Right atrium auricular region (tissue), 2 donors: ENCODE results near the gene CLASRP. TPM values are rescaled to one million over a fixed set of nuclear protein-coding genes. Genes with fewer than 3 reads are reported as not detected.
A peak's percentile ranks its signal among the peaks of the same experiment; 100 is the strongest.

ENCODE experiments used
- DNase-seq: peaks from one replicate; pipeline ENCODE4 v3.0.0-alpha.2; 2019; ENCODE audit warnings: low spot score
- H3K27ac ChIP-seq, 2 donors: fragments of 200-600 bp; sonication (generic); 1 replicate in 1 of 2; 2 replicates in 1 of 2; pipeline ENCODE4 v1.5.1; 2016 to 2019
- H3K27me3 ChIP-seq, 2 donors: fragments of 200-600 bp; sonication (generic); one replicate each; pipeline versions ENCODE4 v1.5.1 to v1.6.0; 2017 to 2019
- H3K36me3 ChIP-seq: fragments of 200-600 bp; sonication (generic); one replicate; pipeline ENCODE4 v1.5.1; 2016
- H3K4me1 ChIP-seq, 2 donors: fragments of 200-600 bp; sonication (generic); one replicate each; pipeline versions ENCODE4 v1.5.1 to v1.6.0; 2017 to 2019
- H3K4me3 ChIP-seq, 2 donors: fragments of 200-600 bp; sonication (generic); 1 replicate in 1 of 2; 2 replicates in 1 of 2; pipeline ENCODE4 v1.5.1; 2017 to 2019; ENCODE audit warnings: mild to moderate bottlenecking in 1 of 2, moderate library complexity in 1 of 2
- H3K9me3 ChIP-seq, 2 donors: fragments of 200-600 bp; sonication (generic); one replicate each; pipeline ENCODE4 v1.5.1; 2019
- CTCF ChIP-seq, 2 donors: fragments of 200-600 bp; sonication (generic); IDR thresholded peaks; one replicate each; pipeline ENCODE4 v1.5.1; 2019; ENCODE audit warnings: antibody characterized with exemption in 2 of 2
- total RNA-seq, 2 donors: library from RNA; depleted of rRNA; stranded (reverse); fragments of >200 nt; gene quantifications; one replicate each; pipeline ENCODE4 v1.1.0, GENCODE V29; 2016

CLASRP gene
- total RNA-seq, 2 donors from 2014 or later: 29.6 to 31.3 TPM

GRCh38 chr19:45092747-45093678, 54.2 kb downstream of the CLASRP start, which contains the start of gene PPP1R37:
Gene PPP1R37, plus strand, starts transcription at chr19:45093179. Its CDS starts 147 bp downstream, at chr19:45093326.
- peak; percentile 19 to 53 for TF ChIP-seq CTCF (IDR thresholded peaks at IDR 0.05)

GRCh38 chr19:45094137-45094536, 55.3 kb downstream of the CLASRP start:
- DNase-seq: no peak
- Histone ChIP-seq H3K9me3 (no peaks in the 10 kb centered on the region), H3K27ac (peak overlapping the region in 1 of 2 donors; percentile 85), H3K36me3 (peaks cover 8% of the 10 kb centered on the region), H3K4me1 (peaks cover 0 to 70% of the 10 kb centered on the region in 2 donors), H3K27me3 (no peaks in the 10 kb centered on the region), H3K4me3 (peak overlapping the region; percentile 69 to 97)
- TF ChIP-seq CTCF (IDR thresholded peaks at IDR 0.05): no peak

More at GRCh38 chr19:45092747-45093678, 54.2 kb downstream of the CLASRP start, which contains the start of gene PPP1R37:
- H3K36me3 ChIP-seq: peaks cover 8% of the 10 kb centered on the region
- no peaks in the 10 kb centered on the region for H3K9me3 ChIP-seq
- H3K27me3 ChIP-seq: no peaks in the 10 kb centered on the region
- peak; percentile 94 for DNase-seq
- H3K4me3 ChIP-seq: peak within 1 kb of the TSS; percentile 69 to 97
- H3K27ac ChIP-seq: peak within 1 kb of the TSS; percentile 85 to 88
- peaks cover 0 to 59% of the 10 kb centered on the region in 2 donors for H3K4me1 ChIP-seq

GRCh38 chr19:45094707-45095106, 55.9 kb downstream of the CLASRP start:
- DNase-seq: no peak
- H3K36me3 ChIP-seq: peaks cover 8% of the 10 kb centered on the region
- H3K4me3 ChIP-seq: no peak overlapping the region
- no peak for TF ChIP-seq CTCF (IDR thresholded peaks at IDR 0.05)
- peaks cover 0 to 75% of the 10 kb centered on the region in 2 donors for H3K4me1 ChIP-seq
- H3K27ac ChIP-seq: no peak overlapping the region
- H3K9me3 ChIP-seq: no peaks in the 10 kb centered on the region
- no peaks in the 10 kb centered on the region for H3K27me3 ChIP-seq

GRCh38 chr19:45095496-45096413, 56.9 kb downstream of the CLASRP start:
- peak overlapping the region; percentile 82 to 83 for H3K27ac ChIP-seq
- H3K9me3 ChIP-seq: no peaks in the 10 kb centered on the region
- DNase-seq: no peak
- TF ChIP-seq CTCF (IDR thresholded peaks at IDR 0.05): no peak
- H3K27me3 ChIP-seq: no peaks in the 10 kb centered on the region
- peaks cover 0 to 84% of the 10 kb centered on the region in 2 donors for H3K4me1 ChIP-seq
- H3K36me3 ChIP-seq: no peaks in the 10 kb centered on the region
- no peak overlapping the region for H3K4me3 ChIP-seq

- peaks cover 0 to 88% of the 10 kb centered on the region in 2 donors for H3K4me1 ChIP-seq
- H3K27me3 ChIP-seq: no peaks in the 10 kb centered on the region
- no peak for TF ChIP-seq CTCF (IDR thresholded peaks at IDR 0.05)
- no peaks in the 10 kb centered on the region for H3K9me3 ChIP-seq
- peak overlapping the region; percentile 82 to 83 for H3K27ac ChIP-seq
- no peaks in the 10 kb centered on the region for H3K36me3 ChIP-seq
- no peak overlapping the region for H3K4me3 ChIP-seq
- DNase-seq: no peak
Measured at GRCh38 chr19:45096700-45097099, 57.9 kb downstream of the CLASRP start.
